Measurements from ENCODE around the gene ATP11A. TPM values are rescaled to one million over a fixed set of nuclear protein-coding genes. Genes with fewer than 3 reads are reported as not detected.

Gene ATP11A
- total RNA-seq, 4 donors from 2014 or later = 23.3 to 35.5 (median 31.1) TPM

DNA sequence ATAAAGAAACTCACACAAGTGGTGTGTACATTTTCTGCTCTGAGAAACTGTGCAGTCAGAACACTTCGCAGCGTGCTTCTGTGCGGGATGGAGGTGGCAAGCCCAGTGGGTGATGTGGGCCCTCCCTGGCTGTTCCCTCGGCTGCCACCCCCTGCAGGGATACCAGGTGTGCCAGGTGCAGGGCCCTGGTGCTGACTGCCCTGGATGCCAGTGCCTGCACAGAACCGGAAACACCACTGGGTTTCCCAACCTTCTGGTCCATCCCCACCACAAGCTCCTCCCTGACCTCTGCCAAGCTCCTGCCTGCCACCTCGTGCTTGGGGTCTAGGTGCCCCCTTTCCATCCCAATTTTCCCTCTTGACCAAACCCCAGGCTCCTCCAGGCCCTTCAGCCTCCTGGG is 197.3 kb downstream of the ATP11A start:
- 54 to 68% methylated on average over 6 of the region's 6 CpGs for WGBS, 2 donors
- TF ChIP-seq, protein P1, sequence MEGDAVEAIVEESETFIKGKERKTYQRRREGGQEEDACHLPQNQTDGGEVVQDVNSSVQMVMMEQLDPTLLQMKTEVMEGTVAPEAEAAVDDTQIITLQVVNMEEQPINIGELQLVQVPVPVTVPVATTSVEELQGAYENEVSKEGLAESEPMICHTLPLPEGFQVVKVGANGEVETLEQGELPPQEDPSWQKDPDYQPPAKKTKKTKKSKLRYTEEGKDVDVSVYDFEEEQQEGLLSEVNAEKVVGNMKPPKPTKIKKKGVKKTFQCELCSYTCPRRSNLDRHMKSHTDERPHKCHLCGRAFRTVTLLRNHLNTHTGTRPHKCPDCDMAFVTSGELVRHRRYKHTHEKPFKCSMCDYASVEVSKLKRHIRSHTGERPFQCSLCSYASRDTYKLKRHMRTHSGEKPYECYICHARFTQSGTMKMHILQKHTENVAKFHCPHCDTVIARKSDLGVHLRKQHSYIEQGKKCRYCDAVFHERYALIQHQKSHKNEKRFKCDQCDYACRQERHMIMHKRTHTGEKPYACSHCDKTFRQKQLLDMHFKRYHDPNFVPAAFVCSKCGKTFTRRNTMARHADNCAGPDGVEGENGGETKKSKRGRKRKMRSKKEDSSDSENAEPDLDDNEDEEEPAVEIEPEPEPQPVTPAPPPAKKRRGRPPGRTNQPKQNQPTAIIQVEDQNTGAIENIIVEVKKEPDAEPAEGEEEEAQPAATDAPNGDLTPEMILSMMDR (IDR thresholded peaks at IDR 0.05) = no peak
- no peak for TF ChIP-seq POLR2A (IDR thresholded peaks at IDR 0.05)
- intact Hi-C loops (cut with DNase I; ENCODE audit: low total_unique reads) = no loop called here
- DNase-seq (ENCODE audit: low spot score in 2 of 2) = no peak
- no peak overlapping the region for H3K4me3 ChIP-seq (ENCODE audit: low read depth, poor library complexity, severe bottlenecking)

DNA sequence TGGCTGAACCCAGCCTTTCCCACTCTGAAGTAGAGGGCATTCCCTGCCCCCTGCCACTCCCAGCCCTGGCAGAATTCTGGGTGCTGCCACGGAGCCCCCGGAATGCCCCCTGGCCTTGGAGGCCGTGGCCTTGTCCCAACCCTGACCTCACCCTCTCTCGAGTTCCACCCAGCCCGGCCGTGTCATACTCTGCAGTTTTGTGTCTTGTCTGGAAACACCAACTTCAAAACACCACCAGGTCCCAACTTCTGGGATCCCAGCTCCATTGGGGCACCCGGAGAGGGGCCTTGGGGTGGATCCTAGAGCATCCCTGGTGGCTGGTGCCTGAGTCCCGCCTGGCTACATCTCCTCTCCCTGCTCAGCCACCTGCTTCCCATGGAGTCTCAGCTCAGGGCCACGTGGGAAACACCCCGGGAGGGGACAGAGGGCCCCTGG is 197.7 kb downstream of the ATP11A start:
- 50 to 76% methylated on average over 8 to 10 of the region's 10 CpGs for WGBS, 2 donors
- TF ChIP-seq POLR2A (IDR thresholded peaks at IDR 0.05) = no peak
- TF ChIP-seq, protein P1 (IDR thresholded peaks at IDR 0.05) = no peak
- intact Hi-C loops (cut with DNase I; ENCODE audit: low total_unique reads) = no loop called here
- no peak overlapping the region for H3K4me3 ChIP-seq (ENCODE audit: low read depth, poor library complexity, severe bottlenecking)
- DNase-seq (ENCODE audit: low spot score in 2 of 2) = no peak

DNA sequence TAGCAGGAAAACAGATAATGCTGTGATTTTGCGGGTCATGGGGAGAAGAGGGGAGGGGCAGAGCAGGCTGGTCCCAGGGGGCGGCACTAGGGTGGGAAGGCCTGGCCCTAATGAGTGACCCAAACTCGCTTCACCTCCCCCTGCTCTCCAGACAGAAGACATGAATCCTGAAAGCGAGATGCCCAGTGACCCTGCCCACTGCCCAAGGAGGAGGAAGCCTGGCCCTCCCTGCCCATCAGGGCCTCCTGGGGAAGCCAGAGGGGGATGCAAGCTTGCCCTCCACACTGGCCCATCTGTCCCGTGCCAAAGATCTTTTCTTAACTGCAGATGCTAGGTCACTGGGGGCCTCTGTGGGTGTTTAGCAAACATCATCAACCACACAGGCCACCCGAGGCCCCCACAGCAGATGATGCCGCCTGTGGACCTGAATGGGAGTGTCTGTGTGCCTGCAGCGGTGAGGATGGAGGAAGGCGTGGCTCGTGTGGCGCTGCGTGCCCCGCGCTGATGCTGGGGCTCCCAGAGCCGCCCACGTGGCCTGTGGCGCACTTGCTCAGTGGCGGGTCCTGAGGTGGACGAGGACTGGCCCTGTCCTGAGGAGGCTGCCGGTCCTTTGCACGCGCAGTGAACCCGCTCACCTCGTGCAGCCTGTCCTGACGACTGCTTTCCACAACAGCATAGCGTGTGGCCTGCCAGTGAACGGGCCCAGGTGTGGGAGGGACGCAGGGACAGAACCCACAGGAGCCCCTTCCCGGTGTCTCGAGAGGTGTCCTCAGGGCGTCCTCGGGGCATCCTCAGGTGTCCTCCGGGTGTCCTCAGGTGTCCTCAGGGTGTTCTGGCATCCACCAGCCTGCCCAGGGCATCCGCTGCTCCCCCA is 198.6 kb downstream of the ATP11A start:
- DNase-seq (ENCODE audit: low spot score in 2 of 2) = no peak
- H3K4me3 ChIP-seq (ENCODE audit: low read depth, poor library complexity, severe bottlenecking) = no peak overlapping the region
- WGBS, 2 donors = 87 to 93% methylated on average over 26 to 29 of the region's 34 CpGs
- intact Hi-C loops (cut with DNase I; ENCODE audit: low total_unique reads) = no loop called here
- TF ChIP-seq, protein P1 (IDR thresholded peaks at IDR 0.05) = no peak
- TF ChIP-seq POLR2A (IDR thresholded peaks at IDR 0.05) = no peak

DNA sequence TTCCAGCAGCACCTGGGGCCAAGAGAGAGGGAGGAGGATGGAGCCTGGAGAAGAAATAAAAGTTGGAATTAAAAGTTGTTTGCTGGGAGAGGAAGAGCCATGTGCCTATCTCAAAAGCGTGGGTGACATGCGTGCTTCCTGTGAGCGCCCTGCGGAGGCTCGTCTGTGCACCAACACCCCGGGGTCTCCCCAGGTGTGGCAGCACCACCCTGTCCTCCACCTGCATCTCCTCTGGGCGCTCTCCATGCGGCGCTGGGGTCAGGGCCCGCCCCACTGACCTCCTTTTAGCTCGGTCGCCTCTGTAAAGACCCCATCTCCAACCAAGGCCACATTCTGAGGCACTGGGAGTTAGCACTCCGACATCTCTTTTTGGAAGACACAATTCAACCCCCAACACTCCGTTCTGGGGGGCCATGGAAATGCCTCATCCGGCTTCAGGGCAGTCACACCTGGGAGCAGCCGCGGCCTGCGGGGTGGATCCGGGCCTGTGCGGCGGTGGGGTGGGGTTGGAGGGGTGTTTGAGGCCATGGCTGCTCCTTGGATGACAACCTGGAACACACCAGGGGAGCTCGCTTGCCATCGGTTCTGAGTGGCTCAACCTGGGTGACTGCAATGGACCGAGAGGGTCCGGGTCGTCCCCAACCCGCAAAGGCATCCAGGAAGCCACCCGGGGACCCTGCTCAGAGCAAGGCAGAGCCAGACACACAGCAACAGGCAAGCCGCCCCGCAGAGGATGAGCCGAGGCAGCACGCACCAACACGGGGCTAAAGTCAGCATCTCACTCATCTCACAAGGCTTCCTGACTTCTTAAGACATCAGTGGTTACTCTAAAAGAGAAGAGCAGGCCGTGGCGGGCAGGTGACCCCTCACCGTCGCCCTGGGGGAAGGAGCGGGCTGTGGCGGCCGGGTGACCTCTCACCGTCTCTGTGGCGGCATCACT is 199.8 kb downstream of the ATP11A start:
- intact Hi-C loops (cut with DNase I; ENCODE audit: low total_unique reads) = no loop called here
- 85 to 88% methylated on average over 34 to 41 of the region's 42 CpGs for WGBS, 2 donors
- TF ChIP-seq, protein P1 (IDR thresholded peaks at IDR 0.05) = no peak
- no peak for TF ChIP-seq POLR2A (IDR thresholded peaks at IDR 0.05)
- no peak for DNase-seq (ENCODE audit: low spot score in 2 of 2)
- H3K4me3 ChIP-seq (ENCODE audit: low read depth, poor library complexity, severe bottlenecking) = no peak overlapping the region

DNA sequence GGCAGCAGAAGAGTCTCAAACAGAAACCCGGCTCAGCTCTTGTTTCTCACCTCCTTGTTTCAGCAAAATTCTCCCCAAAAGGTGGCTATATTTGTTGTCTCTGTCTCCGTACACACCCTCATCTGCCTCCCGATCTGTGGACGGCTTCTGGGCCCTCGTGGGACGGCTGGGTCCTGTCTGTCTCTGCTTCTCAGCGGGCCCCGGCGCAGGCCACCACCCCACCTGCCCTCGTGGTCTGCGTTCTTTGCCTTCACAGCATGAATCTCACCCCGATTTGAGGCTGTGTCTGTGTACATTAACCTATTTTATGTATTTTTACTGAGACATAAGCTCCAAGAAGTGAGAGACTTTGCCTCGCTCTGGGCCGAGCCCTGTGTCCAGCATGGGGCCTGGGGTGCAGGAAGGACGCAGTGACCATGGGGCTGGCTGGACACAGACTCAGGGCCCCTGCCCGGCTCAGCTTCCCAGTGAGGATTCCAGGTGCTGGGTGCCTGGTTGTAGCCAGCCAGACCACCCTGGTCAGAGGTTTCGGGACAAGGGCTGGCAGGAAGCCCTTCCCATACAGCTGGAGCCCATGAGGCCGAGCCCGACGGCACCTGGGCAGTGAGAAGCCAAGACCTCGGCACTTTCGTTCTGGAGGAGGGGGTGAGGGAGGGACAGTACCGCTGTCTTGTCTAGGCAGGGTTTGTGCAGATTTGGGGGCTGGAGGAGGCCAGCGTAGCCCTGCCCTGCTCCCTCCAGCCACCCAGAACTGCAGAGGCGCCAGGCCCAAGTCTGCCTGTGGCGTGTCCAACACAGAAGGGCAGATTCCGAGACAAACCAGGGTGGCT is 200.7 kb downstream of the ATP11A start:
- WGBS, 2 donors = 91 to 95% methylated on average over 23 of the region's 27 CpGs
- no peak overlapping the region for H3K4me3 ChIP-seq (ENCODE audit: low read depth, poor library complexity, severe bottlenecking)
- DNase-seq (ENCODE audit: low spot score in 2 of 2) = no peak
- TF ChIP-seq, protein P1 (IDR thresholded peaks at IDR 0.05) = no peak
- no peak for TF ChIP-seq POLR2A (IDR thresholded peaks at IDR 0.05)
- intact Hi-C loops (cut with DNase I; ENCODE audit: low total_unique reads) = no loop called here
